ENCODE measurements around the gene PSMB4. TPM values are rescaled to one million over a fixed set of nuclear protein-coding genes. Genes with fewer than 3 reads are reported as not detected.
"Not testable (repeated sequence)": the region's sequence is repeated elsewhere in the genome, so short reads cannot be mapped to it uniquely, and the experiment has no call there.

The PSMB4 gene
- total RNA-seq, 1 experiment from 2014 or later, result 413 TPM

GRCh38 chr1:151436985-151437384 is 37.6 kb downstream of the PSMB4 start:
- H3K27me3 ChIP-seq (ENCODE audit: insufficient read depth, low read length), result no peaks in the 10 kb centered on the region
- H3T11ph ChIP-seq (ENCODE audit: low read length), result no peak overlapping the region
- WGBS (ENCODE audit: extremely low coverage, insufficient read length, low lambda C conversion rate), result no CpG with 5 or more reads among the region's 6 CpGs
- no peak for TF ChIP-seq CTCF (conservative IDR thresholded peaks at IDR 0.05)
- H3K9me3 ChIP-seq (ENCODE audit: control insufficient read depth, low read depth, low read length), result no peaks in the 10 kb centered on the region
- no peak overlapping the region for H3K23ac ChIP-seq (ENCODE audit: insufficient read length, low read depth, low read length)
- H3K27ac Mint-ChIP-seq, result no peak overlapping the region
- H3K27ac ChIP-seq (ENCODE audit: insufficient read length, low read depth, low read length), result no peak overlapping the region
- H3K9me3 Mint-ChIP-seq, result no peaks in the 10 kb centered on the region
- H3K4me1 Mint-ChIP-seq, result no peaks in the 10 kb centered on the region
- no peak overlapping the region for H3K9ac ChIP-seq (ENCODE audit: extremely low read depth, insufficient read length, low read length)
- H3K36me3 Mint-ChIP-seq (ENCODE audit: insufficient read depth in 1 of 3, low read depth in 3 of 3), result peaks cover 6 to 38% (median 34%) of the 10 kb centered on the region in 3 experiments; a peak in 5 of 7 replicates
- H3K4ac ChIP-seq (ENCODE audit: low read depth, low read length), result no peak overlapping the region
- H3K23me2 ChIP-seq (ENCODE audit: insufficient read length, low read depth, low read length, poor library complexity, severe bottlenecking), result no peaks in the 10 kb centered on the region
- no peak for DNase-seq
- no peak overlapping the region for H2BK5ac ChIP-seq (ENCODE audit: insufficient read length, low read length)
- no peak overlapping the region for H4K5ac ChIP-seq (ENCODE audit: insufficient read length, low read depth, low read length)
- no peak overlapping the region for H2AFZ ChIP-seq (ENCODE audit: low read length)
- H3K79me2 ChIP-seq (ENCODE audit: insufficient read depth, low read length), result peaks cover 12% of the 10 kb centered on the region; the same call in 1 of the 2 replicates
- no peak overlapping the region for H2BK20ac ChIP-seq (ENCODE audit: low read depth, low read length, poor library complexity, severe bottlenecking)
- no peak overlapping the region for H4K91ac ChIP-seq (ENCODE audit: insufficient read length, low read depth, low read length)
- no peak overlapping the region for H3K56ac ChIP-seq (ENCODE audit: insufficient read length, low read depth, low read length)
- H3K79me1 ChIP-seq (ENCODE audit: insufficient read depth, low read depth, low read length, poor library complexity, severe bottlenecking), result peaks cover 11% of the 10 kb centered on the region
- no peaks in the 10 kb centered on the region for H4K20me1 ChIP-seq (ENCODE audit: control insufficient read depth, insufficient read depth, insufficient read length)
- no peak overlapping the region for H2BK12ac ChIP-seq (ENCODE audit: insufficient read length, low read depth, low read length)
- H2AK5ac ChIP-seq (ENCODE audit: insufficient read length, low read length), result no peak overlapping the region
- no peaks in the 10 kb centered on the region for H3K27me3 Mint-ChIP-seq (ENCODE audit: low read depth)
- H2BK15ac ChIP-seq (ENCODE audit: low read depth, low read length), result no peak overlapping the region
- H4K8ac ChIP-seq (replicated peaks; ENCODE audit: insufficient read length, low read depth, low read length), result no peak overlapping the region
- H3K4me1 ChIP-seq (ENCODE audit: insufficient read depth, low read length), result no peaks in the 10 kb centered on the region
- no peak overlapping the region for H3K18ac ChIP-seq (ENCODE audit: insufficient read length, low read depth, low read length)
- no peak overlapping the region for H3K4me2 ChIP-seq (ENCODE audit: insufficient read depth, insufficient read length, low read length)
- H3K14ac ChIP-seq (ENCODE audit: insufficient read depth, low read length), result no peak overlapping the region
- no peak overlapping the region for H3K4me3 Mint-ChIP-seq
- no peak overlapping the region for H2BK120ac ChIP-seq (ENCODE audit: low read depth, low read length, poor library complexity, severe bottlenecking)

- not testable (repeated sequence) for H3K56ac ChIP-seq (ENCODE audit: insufficient read length, low read depth, low read length); H3K4me1 Mint-ChIP-seq
Measured at GRCh38 chr1:151437396-151437795, 38.0 kb downstream of the PSMB4 start.

More at GRCh38 chr1:151437396-151437795, 38.0 kb downstream of the PSMB4 start:
- not testable (repeated sequence) for H2BK5ac ChIP-seq (ENCODE audit: insufficient read length, low read length); H2AFZ ChIP-seq (ENCODE audit: low read length); H2BK120ac ChIP-seq (ENCODE audit: low read depth, low read length, poor library complexity, severe bottlenecking); H3K79me1 ChIP-seq (ENCODE audit: insufficient read depth, low read depth, low read length, poor library complexity, severe bottlenecking); H3K4ac ChIP-seq (ENCODE audit: low read depth, low read length); H4K91ac ChIP-seq (ENCODE audit: insufficient read length, low read depth, low read length); H3K14ac ChIP-seq (ENCODE audit: insufficient read depth, low read length); DNase-seq; H3K9me3 Mint-ChIP-seq; H3K9ac ChIP-seq (ENCODE audit: extremely low read depth, insufficient read length, low read length); H3K23ac ChIP-seq (ENCODE audit: insufficient read length, low read depth, low read length); H3K9me3 ChIP-seq (ENCODE audit: control insufficient read depth, low read depth, low read length); H3K27me3 ChIP-seq (ENCODE audit: insufficient read depth, low read length); H4K8ac ChIP-seq (replicated peaks; ENCODE audit: insufficient read length, low read depth, low read length); H2BK12ac ChIP-seq (ENCODE audit: insufficient read length, low read depth, low read length); H3K18ac ChIP-seq (ENCODE audit: insufficient read length, low read depth, low read length); H3K27me3 Mint-ChIP-seq (ENCODE audit: low read depth); H2BK20ac ChIP-seq (ENCODE audit: low read depth, low read length, poor library complexity, severe bottlenecking); H2AK5ac ChIP-seq (ENCODE audit: insufficient read length, low read length); H3K27ac ChIP-seq (ENCODE audit: insufficient read length, low read depth, low read length); H3K27ac Mint-ChIP-seq; H3K4me2 ChIP-seq (ENCODE audit: insufficient read depth, insufficient read length, low read length); H3T11ph ChIP-seq (ENCODE audit: low read length); H3K4me3 Mint-ChIP-seq; H2BK15ac ChIP-seq (ENCODE audit: low read depth, low read length); H4K5ac ChIP-seq (ENCODE audit: insufficient read length, low read depth, low read length); H4K20me1 ChIP-seq (ENCODE audit: control insufficient read depth, insufficient read depth, insufficient read length); H3K23me2 ChIP-seq (ENCODE audit: insufficient read length, low read depth, low read length, poor library complexity, severe bottlenecking); H3K4me1 ChIP-seq (ENCODE audit: insufficient read depth, low read length)
- peaks cover 16% of the 10 kb centered on the region; the same call in 1 of the 2 replicates for H3K79me2 ChIP-seq (ENCODE audit: insufficient read depth, low read length)
- no CpG with 5 or more reads among the region's 8 CpGs for WGBS (ENCODE audit: extremely low coverage, insufficient read length, low lambda C conversion rate)
- peaks cover 7 to 41% (median 36%) of the 10 kb centered on the region in 3 experiments; a peak in 5 of 7 replicates for H3K36me3 Mint-ChIP-seq (ENCODE audit: insufficient read depth in 1 of 3, low read depth in 3 of 3)
